K562 (cell line): Measurements from ENCODE around the gene R3HDM2. TPM values are rescaled to one million over a fixed set of nuclear protein-coding genes. Genes with fewer than 3 reads are reported as not detected.

Source experiments
- FOXK1 ChIP-seq: sonication (generic); formaldehyde crosslinking; IDR thresholded peaks from 2 replicates; pipeline ENCODE4 v1.8.0; 2022; ENCODE audit warnings: missing genetic modification reagents, mild to moderate bottlenecking, borderline replicate concordance
- HNRNPLL ChIP-seq: fragments of 200-400 bp; formaldehyde crosslinking; IDR thresholded peaks from 2 replicates; pipeline ENCODE4 v1.6.1; 2017; ENCODE audit warnings: low read length, low read depth, mild to moderate bottlenecking; ENCODE audit not compliant: poor library complexity, severe bottlenecking
- MEIS2 ChIP-seq: fragments of 450-650 bp; IDR thresholded peaks from 2 replicates; pipeline ENCODE4 v1.6.1; 2014; ENCODE audit warnings: mild to moderate bottlenecking; ENCODE audit not compliant: partially characterized antibody
- NBN ChIP-seq: fragments of 450-650 bp; IDR thresholded peaks from 2 replicates; pipeline ENCODE4 v1.6.1; 2016; ENCODE audit warnings: low read depth, mild to moderate bottlenecking
- NFIC ChIP-seq: fragments of 450-650 bp; IDR thresholded peaks from 2 replicates; pipeline ENCODE4 v1.6.1; 2017; ENCODE audit warnings: mild to moderate bottlenecking, inconsistent platforms
- POLR2G ChIP-seq: fragments of 200-400 bp; formaldehyde crosslinking; IDR thresholded peaks from 2 replicates; pipeline ENCODE4 v1.6.1; 2017; ENCODE audit warnings: low read depth, mild to moderate bottlenecking, antibody characterized with exemption, low read length, moderate library complexity
- TCF3 ChIP-seq: sonication (generic); formaldehyde crosslinking; IDR thresholded peaks from 2 replicates; pipeline ENCODE4 v1.4.0; 2020; ENCODE audit warnings: mild to moderate bottlenecking, missing genetic modification reagents
- ZNF384 ChIP-seq: IDR thresholded peaks from 2 replicates; pipeline ENCODE4 v1.6.1; 2012; ENCODE audit warnings: low read depth, low read length, improper control_type of control experiment
- ZNF408 ChIP-seq: fragments of 250-450 bp; sonication (Bioruptor Pico); IDR thresholded peaks from 2 replicates; pipeline ENCODE4 v1.4.0; 2020; ENCODE audit warnings: low read depth, mild to moderate bottlenecking, moderate library complexity
- polyA plus RNA-seq, 8 experiments: library from polyadenylated mRNA; depleted of rRNA in 4 of 8; stranded (reverse) in 5 of 8; unstranded in 3 of 8; fragments of >200 nt; fragmentation: Nextera tagmentation in 2 of 8; fragmentation: Illumina TruSeq in 1 of 8; extraction: Ambion mirVana in 2 of 8; extraction: Trizol in 1 of 8; gene quantifications; 2 replicates each; pipeline versions ENCODE4 v1.2.1 to v1.2.3, GENCODE V29; 2011 to 2014; ENCODE audit warnings: inconsistent platforms in 1 of 8, missing spikeins in 1 of 8
- total RNA-seq, 7 experiments: library from RNA; depleted of rRNA in 6 of 7; stranded (reverse); fragments of >200 nt in 6 of 7; fragmentation: Illumina TruSeq in 2 of 7; extraction: Trizol in 2 of 7; gene quantifications; 2 replicates each; pipeline versions ENCODE4 v1.2.1 to v1.2.3, GENCODE V29; 2011 to 2021; ENCODE audit warnings: low replicate concordance in 1 of 7
- TF ChIP-seq, protein P1 (sequence below), 2 experiments: fragments of 200-800 bp in 1 of 2; sonication (Bioruptor generic) in 1 of 2; sonication (generic) in 1 of 2; formaldehyde crosslinking in 1 of 2; IDR thresholded peaks in 1 of 2; conservative IDR thresholded peaks in 1 of 2; 2 replicates each; pipeline versions ENCODE4 v1.5.0 to v1.6.1; 2016 to 2020; ENCODE audit warnings: missing compliant biosample characterization in 1 of 2, missing genetic modification characterization in 1 of 2, missing genetic modification reagents in 1 of 2

Gene R3HDM2
- total and polyA plus RNA-seq, 9 of the 15 experiments (the other 6 are each of a cell fraction or from before 2014, with no cell fraction given), result 3.3 to 18.8 (median 9.0) TPM

GRCh38 chr12:57418255-57418654, 12.6 kb downstream of the R3HDM2 start (continued):
- TF ChIP-seq, protein P1, sequence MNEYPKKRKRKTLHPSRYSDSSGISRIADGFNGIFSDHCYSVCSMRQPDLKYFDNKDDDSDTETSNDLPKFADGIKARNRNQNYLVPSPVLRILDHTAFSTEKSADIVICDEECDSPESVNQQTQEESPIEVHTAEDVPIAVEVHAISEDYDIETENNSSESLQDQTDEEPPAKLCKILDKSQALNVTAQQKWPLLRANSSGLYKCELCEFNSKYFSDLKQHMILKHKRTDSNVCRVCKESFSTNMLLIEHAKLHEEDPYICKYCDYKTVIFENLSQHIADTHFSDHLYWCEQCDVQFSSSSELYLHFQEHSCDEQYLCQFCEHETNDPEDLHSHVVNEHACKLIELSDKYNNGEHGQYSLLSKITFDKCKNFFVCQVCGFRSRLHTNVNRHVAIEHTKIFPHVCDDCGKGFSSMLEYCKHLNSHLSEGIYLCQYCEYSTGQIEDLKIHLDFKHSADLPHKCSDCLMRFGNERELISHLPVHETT (CRISPR knock-in tag; conservative IDR thresholded peaks at IDR 0.05 in 1 of 2, IDR thresholded peaks at IDR 0.05 in 1 of 2), result 0 out of 4 replicates have a peak, but pooled peaks of 1 of the 2 experiments have one; percentile 21
- no peak for TF ChIP-seq FOXK1 (CRISPR knock-in tag)
- peak; percentile 79 for TF ChIP-seq HNRNPLL
- peak; percentile 49 for TF ChIP-seq NFIC
- TF ChIP-seq ZNF408 (CRISPR knock-in tag), result no peak
- peak; percentile 56; the same call in 1 of the 2 replicates for TF ChIP-seq ZNF384
- no peak for TF ChIP-seq NBN
- TF ChIP-seq MEIS2, result peak; percentile 54
- 0 out of 2 replicates have a peak, but pooled peaks have one; percentile 21 for TF ChIP-seq TCF3 (CRISPR knock-in tag)
- TF ChIP-seq POLR2G, result no peak
- TF ChIP-seq, all 486 proteins: peak for 12
